ENCODE results near the gene RIPK4.

DNA sequence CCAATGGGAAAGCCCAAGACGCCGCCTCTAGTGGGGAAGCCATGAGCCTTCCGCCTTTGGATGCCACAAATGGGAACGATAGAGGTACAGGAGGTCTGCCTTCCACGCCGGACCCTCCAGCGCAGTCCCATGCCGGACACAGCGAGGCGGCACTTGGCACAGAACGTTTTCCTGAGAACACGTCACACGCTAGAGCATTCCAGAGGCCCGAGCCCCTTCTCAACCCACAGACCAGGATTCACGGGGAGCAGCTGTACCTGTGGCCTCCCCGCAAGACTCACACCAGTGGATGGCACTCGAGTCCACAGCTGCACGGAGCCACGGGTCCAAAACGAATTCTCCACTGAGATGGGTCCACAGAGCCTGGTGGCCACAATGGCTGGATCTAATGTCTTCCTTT, 31.5 kb upstream of the RIPK4 start:
- TF ChIP-seq SP1 (IDR thresholded peaks at IDR 0.05) (no peak), NFRKB (IDR thresholded peaks at IDR 0.05) (no peak), TARDBP (IDR thresholded peaks at IDR 0.05) (no peak), FOXA1 (IDR thresholded peaks at IDR 0.05) (no peak), ZNF384 (IDR thresholded peaks at IDR 0.05) (no peak), BHLHE40 (IDR thresholded peaks at IDR 0.05; ENCODE audit: borderline replicate concordance) (no peak), L3MBTL2 (conservative IDR thresholded peaks at IDR 0.05) (no peak), FOXK2 (IDR thresholded peaks at IDR 0.05) (no peak), LEF1 (IDR thresholded peaks at IDR 0.05; ENCODE audit: borderline replicate concordance) (no peak), CTBP1 (IDR thresholded peaks at IDR 0.05; ENCODE audit: borderline replicate concordance) (no peak)

All from HEK293T (cell line).